HepG2 (cell line): ENCODE data around the gene ITGB2. TPM values are rescaled to one million over a fixed set of nuclear protein-coding genes. Genes with fewer than 3 reads are reported as not detected.
A peak's percentile ranks its signal among the peaks of the same experiment; 100 is the strongest.

Source experiments
- GLI4 ChIP-seq: sonication (generic); formaldehyde crosslinking; IDR thresholded peaks from 2 replicates; pipeline ENCODE4 v1.5.1; 2020; ENCODE audit warnings: missing genetic modification reagents, mild to moderate bottlenecking, moderate library complexity, borderline replicate concordance
- HNF4A ChIP-seq: sonication (generic); formaldehyde crosslinking; IDR thresholded peaks from 2 replicates; pipeline ENCODE4 v1.4.0; 2020; ENCODE audit warnings: missing genetic modification reagents
- JUND ChIP-seq: sonication (generic); formaldehyde crosslinking; IDR thresholded peaks from 2 replicates; pipeline ENCODE4 v1.8.0; 2022; ENCODE audit warnings: mild to moderate bottlenecking, missing genetic modification reagents
- KIAA2018 ChIP-seq: sonication (generic); formaldehyde crosslinking; IDR thresholded peaks from 2 replicates; pipeline ENCODE4 v1.5.0; 2020; ENCODE audit warnings: mild to moderate bottlenecking, missing genetic modification reagents, borderline replicate concordance
- NCOA5 ChIP-seq: sonication (generic); formaldehyde crosslinking; IDR thresholded peaks from 2 replicates; pipeline ENCODE4 v1.4.0; 2020; ENCODE audit warnings: missing genetic modification reagents
- PRDM10 ChIP-seq: sonication (generic); formaldehyde crosslinking; IDR thresholded peaks from 2 replicates; pipeline ENCODE4 v1.4.0; 2020; ENCODE audit warnings: low read depth, missing genetic modification reagents
- REL ChIP-seq: sonication (generic); formaldehyde crosslinking; conservative IDR thresholded peaks from 2 replicates; pipeline ENCODE4 v1.8.0; 2022; ENCODE audit warnings: mild to moderate bottlenecking, missing genetic modification reagents, moderate library complexity
- SMYD3 ChIP-seq: sonication (generic); formaldehyde crosslinking; IDR thresholded peaks from 2 replicates; pipeline ENCODE4 v1.8.1; 2023; ENCODE audit warnings: mild to moderate bottlenecking, missing genetic modification reagents
- THAP9 ChIP-seq: sonication (generic); formaldehyde crosslinking; IDR thresholded peaks from 2 replicates; pipeline ENCODE4; 2020; ENCODE audit warnings: missing genetic modification reagents, mild to moderate bottlenecking, borderline replicate concordance
- ZFX ChIP-seq: sonication (generic); formaldehyde crosslinking; IDR thresholded peaks from 2 replicates; pipeline ENCODE4 v1.4.0; 2020; ENCODE audit warnings: mild to moderate bottlenecking, low read depth, missing genetic modification reagents, moderate library complexity
- ZNF10 ChIP-seq: sonication (generic); formaldehyde crosslinking; IDR thresholded peaks from 2 replicates; pipeline ENCODE4 v1.4.0; 2020; ENCODE audit warnings: mild to moderate bottlenecking, low read depth, missing genetic modification reagents, borderline replicate concordance
- ZNF772 ChIP-seq: sonication (generic); formaldehyde crosslinking; IDR thresholded peaks from 2 replicates; pipeline ENCODE4 v1.5.0; 2020; ENCODE audit warnings: mild to moderate bottlenecking, missing genetic modification reagents
- ZNF850 ChIP-seq: sonication (generic); formaldehyde crosslinking; conservative IDR thresholded peaks from 2 replicates; pipeline ENCODE4 v1.9.0; 2021; ENCODE audit warnings: mild to moderate bottlenecking, missing genetic modification reagents
- polyA plus RNA-seq, 8 experiments: library from polyadenylated mRNA; depleted of rRNA in 3 of 8; stranded (reverse) in 7 of 8; unstranded in 1 of 8; fragments of >200 nt; fragmentation: Illumina TruSeq in 4 of 8; extraction: Trizol in 4 of 8; gene quantifications; 2 replicates each; pipeline versions ENCODE4 v1.2.1 to v1.2.3, GENCODE V29; 2011 to 2016; ENCODE audit warnings: low read depth in 4 of 8, missing spikeins in 1 of 8, mixed read lengths in 1 of 8; ENCODE audit not compliant: insufficient read depth in 1 of 8
- total RNA-seq, 5 experiments: library from RNA; depleted of rRNA; stranded (reverse); fragments of >200 nt; fragmentation: Illumina TruSeq; extraction: Trizol; gene quantifications; 2 replicates each; pipeline ENCODE4 v1.2.3, GENCODE V29; 2016; ENCODE audit warnings: low read depth in 1 of 5

ITGB2 gene
- total and polyA plus RNA-seq, 2 of the 13 experiments (the other 11 are each of a cell fraction or from before 2014, with no cell fraction given), result 4.2 to 18.0 TPM

- no peak for TF ChIP-seq SMYD3 (CRISPR knock-in tag)
- no peak for TF ChIP-seq GLI4 (CRISPR knock-in tag)
- TF ChIP-seq THAP9 (CRISPR knock-in tag), result 0 out of 2 replicates have a peak, but pooled peaks have one; percentile 13
- no peak for TF ChIP-seq ZNF772
- no peak for TF ChIP-seq KIAA2018 (CRISPR knock-in tag)
- no peak for TF ChIP-seq ZNF10 (CRISPR knock-in tag)
- TF ChIP-seq HNF4A, result no peak
- 0 out of 2 replicates have a peak, but pooled peaks have one; percentile 14 for TF ChIP-seq ZNF850 (CRISPR knock-in tag)
- TF ChIP-seq REL (CRISPR knock-in tag), result no peak
- TF ChIP-seq ZFX (CRISPR knock-in tag), result peak; percentile 55; the same call in 1 of the 2 replicates
- no peak for TF ChIP-seq JUND (CRISPR knock-in tag)
- no peak for TF ChIP-seq NCOA5 (CRISPR knock-in tag)
- TF ChIP-seq PRDM10 (CRISPR knock-in tag), result no peak
Observed at GRCh38 chr21:44847261-44848056, 73.2 kb downstream of the ITGB2 start (continued).
